Raji (cell line): Measurements from ENCODE around the gene OTUD5.

Experiments used
- POLR2A ChIP-seq: IDR thresholded peaks from 2 replicates; pipeline ENCODE4 v1.6.1; 2011; ENCODE audit warnings: low read depth, low read length, control low read depth; ENCODE audit not compliant: insufficient read depth

The OTUD5 gene

GRCh38 chrX:48894891-48895290 is 62.5 kb downstream of the OTUD5 start:
- TF ChIP-seq POLR2A: no peak

- no peak for TF ChIP-seq POLR2A
These were observed 63.7 kb downstream of the OTUD5 start for GRCh38 chrX:48893556-48894348.

- no peak for TF ChIP-seq POLR2A
These were observed 64.5 kb downstream of the OTUD5 start for GRCh38 chrX:48892896-48893295.

GRCh38 chrX:48891402-48892288 is 65.8 kb downstream of the OTUD5 start:
- TF ChIP-seq POLR2A: no peak

- TF ChIP-seq POLR2A: no peak
These were observed 66.4 kb downstream of the OTUD5 start for GRCh38 chrX:48890934-48891401.

- no peak for TF ChIP-seq POLR2A
These were observed 67.0 kb downstream of the OTUD5 start for GRCh38 chrX:48890296-48890925.

GRCh38 chrX:48883729-48884128 is 73.7 kb downstream of the OTUD5 start:
- no peak for TF ChIP-seq POLR2A
